Sciatic nerve (tissue), 2 donors: ENCODE data around the gene ATG101. TPM values are rescaled to one million over a fixed set of nuclear protein-coding genes. Genes with fewer than 3 reads are reported as not detected.

Experiments used
- ATAC-seq: fragments of 200-7000 bp; cut with Tn5 transposase; one replicate; pipeline ENCODE4 v1.9.1; 2020; ENCODE audit warnings: mild to moderate bottlenecking, moderate library complexity
- DNase-seq: peaks from one replicate; pipeline ENCODE4 v3.0.0-alpha.2; 2020; ENCODE audit warnings: low spot score
- intact Hi-C: fragments of 100-400 bp; cut with DNase I; formaldehyde crosslinking; loops from one replicate; pipeline ENCODE4 v1.14.2; 2022
- total RNA-seq: library from RNA; stranded (reverse); fragmentation: NEBNext Ultra II Directional; extraction: Animal tissue kit (Norgen Biotek cat#: 25700); gene quantifications from one replicate; pipeline ENCODE4 v1.2.1, GENCODE V29; 2021
- donor health status: DM: no; HTN: no; CAD: no.
- donor health status: DM: no; HTN: no; CAD: no.

The ATG101 gene
- total RNA-seq, 1 donor from 2014 or later, result 28.2 TPM

GRCh38 chr12:52073531-52074381, 4.0 kb downstream of the ATG101 start:
- no peak for DNase-seq
- ATAC-seq, result peak; percentile 1

GRCh38 chr12:52074971-52075724, 5.4 kb downstream of the ATG101 start:
- ATAC-seq, result no peak
- intact Hi-C loops, result no loop called here
- DNase-seq, result no peak

More at GRCh38 chr12:52073531-52074381, 4.0 kb downstream of the ATG101 start:
- intact Hi-C loops, result no loop called here

- DNase-seq (no peak), ATAC-seq (no peak)
- intact Hi-C loops, result no loop called here
Measured at GRCh38 chr12:52076811-52077210, 7.0 kb downstream of the ATG101 start.

GRCh38 chr12:52078276-52078675, 8.5 kb downstream of the ATG101 start:
- DNase-seq (no peak), ATAC-seq (no peak)
- intact Hi-C loops, result no loop called here

- intact Hi-C loops, result loop anchor here (2.0 to 10.0 kb wide), 2 partner anchors 53 to 245 kb away; no protein-coding TSS in a partner anchor
- DNase-seq, result no peak
- ATAC-seq, result no peak
Measured at GRCh38 chr12:52079576-52080402, 10.0 kb downstream of the ATG101 start, which contains the start of gene SMIM41. Gene SMIM41, plus strand, starts transcription at chr12:52079704. Its CDS starts 76 bp downstream, at chr12:52079780.

GRCh38 chr12:52080403-52081251, 10.8 kb downstream of the ATG101 start:
- intact Hi-C loops, result loop anchor here (2.0 to 10.0 kb wide), 2 partner anchors 54 to 246 kb away; no protein-coding TSS in a partner anchor
- DNase-seq (no peak), ATAC-seq (no peak)

- ATAC-seq (peak; percentile 31), DNase-seq (no peak)
- intact Hi-C loops, result loop anchor here (2.0 to 10.0 kb wide), 2 partner anchors 54 to 246 kb away; no protein-coding TSS in a partner anchor
Measured at GRCh38 chr12:52081263-52081733, 11.5 kb downstream of the ATG101 start.

GRCh38 chr12:52082026-52082668, 12.4 kb downstream of the ATG101 start:
- intact Hi-C loops, result loop anchor here (10.0 kb wide), 1 partner anchor 247 kb away; no protein-coding TSS in a partner anchor
- DNase-seq (peak; percentile 78), ATAC-seq (peak; percentile 74)

- DNase-seq, result no peak
- ATAC-seq, result no peak
- intact Hi-C loops, result loop anchor here (10.0 kb wide), 1 partner anchor 248 kb away; no protein-coding TSS in a partner anchor
Measured at GRCh38 chr12:52082669-52082987, 12.8 kb downstream of the ATG101 start.

- peak; percentile 64 for ATAC-seq
- intact Hi-C loops, result loop anchor here (10.0 kb wide), 1 partner anchor 248 kb away; no protein-coding TSS in a partner anchor
- peak; percentile 84 for DNase-seq
Measured at GRCh38 chr12:52082988-52083637, 13.3 kb downstream of the ATG101 start.

- intact Hi-C loops, result loop anchor here (10.0 kb wide), 1 partner anchor 249 kb away; no protein-coding TSS in a partner anchor
- no peak for ATAC-seq
- DNase-seq, result no peak
Measured at GRCh38 chr12:52083638-52083996, 13.8 kb downstream of the ATG101 start.

- DNase-seq (no peak), ATAC-seq (no peak)
- intact Hi-C loops, result loop anchor here (10.0 kb wide), 1 partner anchor 250 kb away; no protein-coding TSS in a partner anchor
Measured at GRCh38 chr12:52084491-52085231, 14.9 kb downstream of the ATG101 start.

GRCh38 chr12:52085682-52086180, 16.0 kb downstream of the ATG101 start:
- intact Hi-C loops, result loop anchor here (10.0 kb wide), 1 partner anchor 251 kb away; no protein-coding TSS in a partner anchor
- no peak for DNase-seq
- no peak for ATAC-seq

- DNase-seq (no peak), ATAC-seq (no peak)
- intact Hi-C loops, result loop anchor here (10.0 kb wide), 1 partner anchor 252 kb away; no protein-coding TSS in a partner anchor
Measured at GRCh38 chr12:52086366-52086765, 16.6 kb downstream of the ATG101 start.

- intact Hi-C loops, result loop anchor here (10.0 kb wide), 1 partner anchor 252 kb away; no protein-coding TSS in a partner anchor
- DNase-seq (no peak), ATAC-seq (no peak)
Measured at GRCh38 chr12:52086944-52087835, 17.4 kb downstream of the ATG101 start.
